HEK293 (cell line): ENCODE data around the gene ZNF32.
A peak's percentile ranks its signal among the peaks of the same experiment; 100 is the strongest.

Experiments
- GFI1B ChIP-seq: fragments of 450-650 bp; formaldehyde crosslinking; IDR thresholded peaks from 2 replicates; pipeline ENCODE4 v1.5.1; 2016; ENCODE audit warnings: missing biosample characterization, missing genetic modification characterization
- KLF10 ChIP-seq: fragments of 450-650 bp; IDR thresholded peaks from 2 replicates; pipeline ENCODE4 v1.5.1; 2018; ENCODE audit warnings: missing biosample characterization, mild to moderate bottlenecking, missing genetic modification characterization
- KLF9 ChIP-seq: fragments of 450-650 bp; formaldehyde crosslinking; IDR thresholded peaks from 2 replicates; pipeline ENCODE4 v1.5.1; 2016; ENCODE audit warnings: missing biosample characterization, missing genetic modification characterization, low read depth
- MZF1 ChIP-seq: fragments of 450-650 bp; formaldehyde crosslinking; IDR thresholded peaks from 2 replicates; pipeline ENCODE4 v1.5.1; 2017; ENCODE audit warnings: missing biosample characterization, missing genetic modification characterization, borderline replicate concordance
- REPIN1 ChIP-seq: fragments of 450-650 bp; formaldehyde crosslinking; IDR thresholded peaks from 2 replicates; pipeline ENCODE4 v1.5.1; 2017; ENCODE audit warnings: missing biosample characterization, missing genetic modification characterization, low read depth
- SETDB1 ChIP-seq: IDR thresholded peaks from one replicate; pipeline ENCODE4 v1.6.1; 2017; ENCODE audit warnings: mild to moderate bottlenecking, low read length, moderate library complexity, mixed read lengths; ENCODE audit not compliant: insufficient read length
- TCF7L2 ChIP-seq: IDR thresholded peaks from 2 replicates; pipeline ENCODE4 v1.6.1; 2011; ENCODE audit warnings: low read depth, mild to moderate bottlenecking, inconsistent platforms, low read length, moderate library complexity, borderline replicate concordance
- ZBTB17 ChIP-seq: fragments of 450-650 bp; formaldehyde crosslinking; IDR thresholded peaks from 2 replicates; pipeline ENCODE4 v1.5.1; 2016; ENCODE audit warnings: missing biosample characterization, missing genetic modification characterization
- ZBTB20 ChIP-seq: fragments of 450-650 bp; formaldehyde crosslinking; IDR thresholded peaks from 2 replicates; pipeline ENCODE4 v1.5.1; 2016; ENCODE audit warnings: missing biosample characterization, missing genetic modification characterization
- ZNF138 ChIP-seq: fragments of 450-650 bp; formaldehyde crosslinking; IDR thresholded peaks from 2 replicates; pipeline ENCODE4 v1.5.1; 2016; ENCODE audit warnings: missing biosample characterization, missing genetic modification characterization, borderline replicate concordance
- ZNF214 ChIP-seq: fragments of 450-650 bp; formaldehyde crosslinking; IDR thresholded peaks from 2 replicates; pipeline ENCODE4 v1.5.1; 2017; ENCODE audit warnings: missing biosample characterization, mild to moderate bottlenecking, missing genetic modification characterization, borderline replicate concordance
- ZNF23 ChIP-seq: fragments of 450-650 bp; formaldehyde crosslinking; IDR thresholded peaks from 2 replicates; pipeline ENCODE4 v1.5.1; 2016; ENCODE audit warnings: missing biosample characterization, missing genetic modification characterization, borderline replicate concordance
- ZNF266 ChIP-seq: fragments of 450-650 bp; formaldehyde crosslinking; IDR thresholded peaks from 2 replicates; pipeline ENCODE4 v1.5.1; 2016; ENCODE audit warnings: missing biosample characterization, missing genetic modification characterization, low read depth
- ZNF335 ChIP-seq: fragments of 450-650 bp; formaldehyde crosslinking; conservative IDR thresholded peaks from 2 replicates; pipeline ENCODE4 v1.5.1; 2016; ENCODE audit warnings: missing biosample characterization, missing genetic modification characterization
- ZNF354C ChIP-seq: fragments of 450-650 bp; formaldehyde crosslinking; IDR thresholded peaks from 2 replicates; pipeline ENCODE4 v1.5.1; 2016; ENCODE audit warnings: missing biosample characterization, missing genetic modification characterization, low read depth, borderline replicate concordance
- ZNF366 ChIP-seq: fragments of 450-650 bp; formaldehyde crosslinking; conservative IDR thresholded peaks from 2 replicates; pipeline ENCODE4 v1.5.1; 2016; ENCODE audit warnings: missing biosample characterization, missing genetic modification characterization
- ZNF394 ChIP-seq: fragments of 450-650 bp; formaldehyde crosslinking; IDR thresholded peaks from 2 replicates; pipeline ENCODE4 v1.5.1; 2016; ENCODE audit warnings: missing biosample characterization, missing genetic modification characterization, mild to moderate bottlenecking, moderate library complexity, borderline replicate concordance
- ZNF555 ChIP-seq: fragments of 450-650 bp; formaldehyde crosslinking; conservative IDR thresholded peaks from 2 replicates; pipeline ENCODE4 v1.5.1; 2017; ENCODE audit warnings: missing biosample characterization, mild to moderate bottlenecking, missing genetic modification characterization, inconsistent platforms
- ZNF747 ChIP-seq: fragments of 450-650 bp; formaldehyde crosslinking; IDR thresholded peaks from 2 replicates; pipeline ENCODE4 v1.5.1; 2016; ENCODE audit warnings: missing biosample characterization, missing genetic modification characterization
- ZNF777 ChIP-seq: fragments of 450-650 bp; formaldehyde crosslinking; IDR thresholded peaks from 2 replicates; pipeline ENCODE4 v1.5.1; 2017; ENCODE audit warnings: missing biosample characterization, missing genetic modification characterization, borderline replicate concordance
- TF ChIP-seq, protein P1 (sequence below): fragments of 450-650 bp; formaldehyde crosslinking; IDR thresholded peaks from 2 replicates; pipeline ENCODE4 v1.5.1; 2016; ENCODE audit warnings: missing biosample characterization, missing genetic modification characterization
- TF ChIP-seq, protein P2 (sequence below): fragments of 450-650 bp; formaldehyde crosslinking; IDR thresholded peaks from 2 replicates; pipeline ENCODE4 v1.5.1; 2017; ENCODE audit warnings: missing biosample characterization, missing genetic modification characterization
- TF ChIP-seq, protein P3 (sequence below): fragments of 450-650 bp; formaldehyde crosslinking; IDR thresholded peaks from 2 replicates; pipeline ENCODE4 v1.5.1; 2016; ENCODE audit warnings: missing biosample characterization, missing genetic modification characterization
- TF ChIP-seq, protein P4 (sequence below): fragments of 450-650 bp; formaldehyde crosslinking; IDR thresholded peaks from 2 replicates; pipeline ENCODE4 v1.5.1; 2016; ENCODE audit warnings: missing biosample characterization, missing genetic modification characterization
- TF ChIP-seq, protein P5 (sequence below): fragments of 450-650 bp; formaldehyde crosslinking; IDR thresholded peaks from 2 replicates; pipeline ENCODE4 v1.5.1; 2016; ENCODE audit warnings: missing biosample characterization, missing genetic modification characterization

ZNF32 gene

DNA sequence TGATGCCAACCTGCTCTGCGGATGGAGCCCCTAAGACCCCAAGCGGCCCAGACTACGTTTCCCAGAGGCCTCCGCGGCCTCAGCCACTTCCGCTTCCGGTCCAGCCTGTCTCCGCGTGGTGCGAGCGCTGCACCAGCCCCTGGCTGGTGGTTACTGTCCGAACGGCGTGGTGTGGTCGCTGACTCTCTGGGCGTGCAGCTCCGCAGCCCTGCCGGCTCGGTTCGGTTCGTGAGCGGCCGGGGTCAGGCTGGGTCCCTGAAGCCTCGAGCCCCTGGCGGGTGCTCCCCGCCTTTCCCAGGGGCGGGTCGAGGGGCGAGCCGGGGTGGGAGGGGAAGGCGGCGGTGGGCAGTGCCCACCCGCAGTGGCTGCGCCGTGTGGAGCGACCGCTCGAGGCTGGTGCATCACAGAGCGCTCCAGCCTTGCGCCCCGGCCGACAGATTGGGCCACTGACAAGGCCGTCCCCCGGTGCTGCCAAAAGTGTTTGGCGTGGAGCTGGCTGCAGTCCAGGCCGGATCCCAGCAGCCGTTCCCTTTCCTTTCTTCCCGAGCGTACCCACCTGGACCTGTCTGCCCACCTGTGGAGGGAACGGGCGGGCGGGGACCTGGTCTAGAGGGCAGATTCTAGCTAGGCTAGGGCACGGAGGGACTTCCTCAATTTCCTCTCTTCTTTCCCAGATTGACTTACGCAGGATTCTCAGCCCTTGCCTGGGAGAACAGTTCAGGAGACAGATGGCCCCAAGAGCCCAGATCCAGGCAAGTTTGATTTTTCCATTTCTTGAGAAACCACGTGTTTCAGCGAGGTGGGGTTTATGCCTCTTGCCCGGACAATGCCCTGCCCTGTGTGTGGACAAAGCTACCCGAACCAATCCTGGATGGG lies 42.1 kb downstream of the ZNF32 start, which contains the start of gene ZNF485 (continued):
- TF ChIP-seq ZBTB20 (tag by site-specific recombination) (peak; percentile 36; the same call in 1 of the 2 replicates), ZNF23 (tag by site-specific recombination) (no peak), ZNF366 (tag by site-specific recombination) (no peak), ZNF266 (no peak), ZNF747 (tag by site-specific recombination) (no peak), ZNF138 (no peak), SETDB1 (no peak), ZNF555 (tag by site-specific recombination) (no peak), ZNF354C (tag by site-specific recombination) (no peak), ZNF335 (tag by site-specific recombination) (peak; percentile 70), ZNF214 (tag by site-specific recombination) (no peak), KLF10 (tag by site-specific recombination) (peak; percentile 20; the same call in 1 of the 2 replicates), MZF1 (tag by site-specific recombination) (no peak), GFI1B (tag by site-specific recombination) (no peak), ZNF394 (tag by site-specific recombination) (no peak; the same call in 1 of the 2 replicates), ZBTB17 (peak; percentile 70), REPIN1 (no peak), ZNF777 (no peak), KLF9 (peak; percentile 73), TCF7L2 (no peak)
- TF ChIP-seq, protein P1, sequence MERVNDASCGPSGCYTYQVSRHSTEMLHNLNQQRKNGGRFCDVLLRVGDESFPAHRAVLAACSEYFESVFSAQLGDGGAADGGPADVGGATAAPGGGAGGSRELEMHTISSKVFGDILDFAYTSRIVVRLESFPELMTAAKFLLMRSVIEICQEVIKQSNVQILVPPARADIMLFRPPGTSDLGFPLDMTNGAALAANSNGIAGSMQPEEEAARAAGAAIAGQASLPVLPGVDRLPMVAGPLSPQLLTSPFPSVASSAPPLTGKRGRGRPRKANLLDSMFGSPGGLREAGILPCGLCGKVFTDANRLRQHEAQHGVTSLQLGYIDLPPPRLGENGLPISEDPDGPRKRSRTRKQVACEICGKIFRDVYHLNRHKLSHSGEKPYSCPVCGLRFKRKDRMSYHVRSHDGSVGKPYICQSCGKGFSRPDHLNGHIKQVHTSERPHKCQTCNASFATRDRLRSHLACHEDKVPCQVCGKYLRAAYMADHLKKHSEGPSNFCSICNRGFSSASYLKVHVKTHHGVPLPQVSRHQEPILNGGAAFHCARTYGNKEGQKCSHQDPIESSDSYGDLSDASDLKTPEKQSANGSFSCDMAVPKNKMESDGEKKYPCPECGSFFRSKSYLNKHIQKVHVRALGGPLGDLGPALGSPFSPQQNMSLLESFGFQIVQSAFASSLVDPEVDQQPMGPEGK (tag by site-specific recombination) = peak; percentile 62
- TF ChIP-seq, protein P2, sequence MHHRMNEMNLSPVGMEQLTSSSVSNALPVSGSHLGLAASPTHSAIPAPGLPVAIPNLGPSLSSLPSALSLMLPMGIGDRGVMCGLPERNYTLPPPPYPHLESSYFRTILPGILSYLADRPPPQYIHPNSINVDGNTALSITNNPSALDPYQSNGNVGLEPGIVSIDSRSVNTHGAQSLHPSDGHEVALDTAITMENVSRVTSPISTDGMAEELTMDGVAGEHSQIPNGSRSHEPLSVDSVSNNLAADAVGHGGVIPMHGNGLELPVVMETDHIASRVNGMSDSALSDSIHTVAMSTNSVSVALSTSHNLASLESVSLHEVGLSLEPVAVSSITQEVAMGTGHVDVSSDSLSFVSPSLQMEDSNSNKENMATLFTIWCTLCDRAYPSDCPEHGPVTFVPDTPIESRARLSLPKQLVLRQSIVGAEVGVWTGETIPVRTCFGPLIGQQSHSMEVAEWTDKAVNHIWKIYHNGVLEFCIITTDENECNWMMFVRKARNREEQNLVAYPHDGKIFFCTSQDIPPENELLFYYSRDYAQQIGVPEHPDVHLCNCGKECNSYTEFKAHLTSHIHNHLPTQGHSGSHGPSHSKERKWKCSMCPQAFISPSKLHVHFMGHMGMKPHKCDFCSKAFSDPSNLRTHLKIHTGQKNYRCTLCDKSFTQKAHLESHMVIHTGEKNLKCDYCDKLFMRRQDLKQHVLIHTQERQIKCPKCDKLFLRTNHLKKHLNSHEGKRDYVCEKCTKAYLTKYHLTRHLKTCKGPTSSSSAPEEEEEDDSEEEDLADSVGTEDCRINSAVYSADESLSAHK (tag by site-specific recombination) = no peak
- TF ChIP-seq, protein P3, sequence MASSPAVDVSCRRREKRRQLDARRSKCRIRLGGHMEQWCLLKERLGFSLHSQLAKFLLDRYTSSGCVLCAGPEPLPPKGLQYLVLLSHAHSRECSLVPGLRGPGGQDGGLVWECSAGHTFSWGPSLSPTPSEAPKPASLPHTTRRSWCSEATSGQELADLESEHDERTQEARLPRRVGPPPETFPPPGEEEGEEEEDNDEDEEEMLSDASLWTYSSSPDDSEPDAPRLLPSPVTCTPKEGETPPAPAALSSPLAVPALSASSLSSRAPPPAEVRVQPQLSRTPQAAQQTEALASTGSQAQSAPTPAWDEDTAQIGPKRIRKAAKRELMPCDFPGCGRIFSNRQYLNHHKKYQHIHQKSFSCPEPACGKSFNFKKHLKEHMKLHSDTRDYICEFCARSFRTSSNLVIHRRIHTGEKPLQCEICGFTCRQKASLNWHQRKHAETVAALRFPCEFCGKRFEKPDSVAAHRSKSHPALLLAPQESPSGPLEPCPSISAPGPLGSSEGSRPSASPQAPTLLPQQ (tag by site-specific recombination) = 0 out of 2 replicates have a peak, but pooled peaks have one; percentile 51
- TF ChIP-seq, protein P4, sequence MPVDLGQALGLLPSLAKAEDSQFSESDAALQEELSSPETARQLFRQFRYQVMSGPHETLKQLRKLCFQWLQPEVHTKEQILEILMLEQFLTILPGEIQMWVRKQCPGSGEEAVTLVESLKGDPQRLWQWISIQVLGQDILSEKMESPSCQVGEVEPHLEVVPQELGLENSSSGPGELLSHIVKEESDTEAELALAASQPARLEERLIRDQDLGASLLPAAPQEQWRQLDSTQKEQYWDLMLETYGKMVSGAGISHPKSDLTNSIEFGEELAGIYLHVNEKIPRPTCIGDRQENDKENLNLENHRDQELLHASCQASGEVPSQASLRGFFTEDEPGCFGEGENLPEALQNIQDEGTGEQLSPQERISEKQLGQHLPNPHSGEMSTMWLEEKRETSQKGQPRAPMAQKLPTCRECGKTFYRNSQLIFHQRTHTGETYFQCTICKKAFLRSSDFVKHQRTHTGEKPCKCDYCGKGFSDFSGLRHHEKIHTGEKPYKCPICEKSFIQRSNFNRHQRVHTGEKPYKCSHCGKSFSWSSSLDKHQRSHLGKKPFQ (tag by site-specific recombination) = 0 out of 2 replicates have a peak, but pooled peaks have one; percentile 36
- TF ChIP-seq, protein P5, sequence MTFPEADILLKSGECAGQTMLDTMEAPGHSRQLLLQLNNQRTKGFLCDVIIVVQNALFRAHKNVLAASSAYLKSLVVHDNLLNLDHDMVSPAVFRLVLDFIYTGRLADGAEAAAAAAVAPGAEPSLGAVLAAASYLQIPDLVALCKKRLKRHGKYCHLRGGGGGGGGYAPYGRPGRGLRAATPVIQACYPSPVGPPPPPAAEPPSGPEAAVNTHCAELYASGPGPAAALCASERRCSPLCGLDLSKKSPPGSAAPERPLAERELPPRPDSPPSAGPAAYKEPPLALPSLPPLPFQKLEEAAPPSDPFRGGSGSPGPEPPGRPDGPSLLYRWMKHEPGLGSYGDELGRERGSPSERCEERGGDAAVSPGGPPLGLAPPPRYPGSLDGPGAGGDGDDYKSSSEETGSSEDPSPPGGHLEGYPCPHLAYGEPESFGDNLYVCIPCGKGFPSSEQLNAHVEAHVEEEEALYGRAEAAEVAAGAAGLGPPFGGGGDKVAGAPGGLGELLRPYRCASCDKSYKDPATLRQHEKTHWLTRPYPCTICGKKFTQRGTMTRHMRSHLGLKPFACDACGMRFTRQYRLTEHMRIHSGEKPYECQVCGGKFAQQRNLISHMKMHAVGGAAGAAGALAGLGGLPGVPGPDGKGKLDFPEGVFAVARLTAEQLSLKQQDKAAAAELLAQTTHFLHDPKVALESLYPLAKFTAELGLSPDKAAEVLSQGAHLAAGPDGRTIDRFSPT = peak; percentile 83
